Neural progenitor cell (in vitro differentiated cells): ENCODE measurements around the gene PARD3B. TPM values are rescaled to one million over a fixed set of nuclear protein-coding genes. Genes with fewer than 3 reads are reported as not detected.

Experiments used
- DNase-seq: peaks from one replicate; pipeline ENCODE4 v3.0.0-alpha.2; 2016; ENCODE audit warnings: low spot score
- H2AFZ ChIP-seq: fragments of 200-600 bp; sonication (generic); replicated peaks from 2 replicates; pipeline ENCODE4 v1.6.1; 2016; ENCODE audit warnings: antibody characterized with exemption
- H3F3A ChIP-seq: fragments of 200-600 bp; sonication (generic); 2 replicates; pipeline ENCODE4 v1.6.1; 2016; ENCODE audit warnings: antibody characterized with exemption, low read depth
- H3K27ac ChIP-seq: fragments of 200-600 bp; sonication (generic); 2 replicates; pipeline ENCODE4 v1.5.1; 2016; ENCODE audit warnings: mild to moderate bottlenecking
- H3K27me3 ChIP-seq: fragments of 200-600 bp; sonication (generic); 2 replicates; pipeline ENCODE4 v1.6.1; 2016; ENCODE audit warnings: mild to moderate bottlenecking, moderate library complexity
- H3K36me3 ChIP-seq: fragments of 200-600 bp; sonication (generic); 2 replicates; pipeline ENCODE4 v1.5.1; 2016
- H3K4me1 ChIP-seq: fragments of 200-600 bp; sonication (generic); 2 replicates; pipeline ENCODE4 v1.6.1; 2016; ENCODE audit warnings: mixed run types
- H3K4me2 ChIP-seq: fragments of 200-600 bp; sonication (generic); 2 replicates; pipeline ENCODE4 v1.6.1; 2016
- H3K4me3 ChIP-seq: fragments of 200-600 bp; sonication (generic); 2 replicates; pipeline ENCODE4 v1.5.1; 2016
- H3K79me2 ChIP-seq: fragments of 200-600 bp; sonication (generic); 2 replicates; pipeline ENCODE4 v1.6.1; 2016; ENCODE audit warnings: low read depth
- H3K9ac ChIP-seq: fragments of 200-600 bp; sonication (generic); 2 replicates; pipeline ENCODE4 v1.6.1; 2016
- H3K9me3 ChIP-seq: fragments of 200-600 bp; sonication (generic); 2 replicates; pipeline ENCODE4 v1.5.1; 2016; ENCODE audit warnings: low read depth
- H4K20me1 ChIP-seq: fragments of 200-600 bp; sonication (generic); 2 replicates; pipeline ENCODE4 v1.6.1; 2016; ENCODE audit warnings: low read depth
- H3K27ac Mint-ChIP-seq: 3 replicates; pipeline ENCODE4 v1.8.0; 2021; ENCODE audit warnings: mixed read lengths
- H3K27me3 Mint-ChIP-seq: 2 replicates; pipeline ENCODE4 v1.8.0; 2022; ENCODE audit warnings: low read depth, mild to moderate bottlenecking, inconsistent platforms, moderate library complexity, mixed read lengths; ENCODE audit not compliant: insufficient read depth
- H3K36me3 Mint-ChIP-seq: 3 replicates; pipeline ENCODE4 v1.8.0; 2021; ENCODE audit warnings: mixed read lengths
- H3K4me1 Mint-ChIP-seq: 3 replicates; pipeline ENCODE4 v1.8.0; 2021; ENCODE audit warnings: mixed read lengths
- H3K4me3 Mint-ChIP-seq: 3 replicates; pipeline ENCODE4 v1.8.0; 2021; ENCODE audit warnings: mild to moderate bottlenecking, moderate library complexity, mixed read lengths
- H3K9me3 Mint-ChIP-seq: 3 replicates; pipeline ENCODE4 v1.8.0; 2020; ENCODE audit warnings: mixed read lengths
- CTCF ChIP-seq: fragments of 200-600 bp; sonication (generic); IDR thresholded peaks from 2 replicates; pipeline ENCODE4 v1.5.1; 2017; ENCODE audit warnings: antibody characterized with exemption, mild to moderate bottlenecking
- EZH2 ChIP-seq: fragments of 200-600 bp; sonication (generic); IDR thresholded peaks from 2 replicates; pipeline ENCODE4 v1.6.1; 2017; ENCODE audit warnings: antibody characterized with exemption, mild to moderate bottlenecking, moderate library complexity
- EZH2phosphoT487 ChIP-seq: fragments of 200-600 bp; sonication (generic); IDR thresholded peaks from 2 replicates; pipeline ENCODE4 v1.6.1; 2017; ENCODE audit warnings: antibody characterized with exemption
- total RNA-seq: library from RNA; depleted of rRNA; stranded (reverse); fragments of >200 nt; gene quantifications from 2 replicates; pipeline ENCODE4 v1.2.3, GENCODE V29; 2015; ENCODE audit warnings: low replicate concordance

PARD3B gene
- total RNA-seq, 1 donor from 2014 or later: 8.4 TPM

GRCh38 chr2:204824751-204825453 lies 279.6 kb downstream of the PARD3B start:
- H3K4me3 ChIP-seq: no peak overlapping the region
- H3K9me3 Mint-ChIP-seq: peaks cover 11% of the 10 kb centered on the region
- H3K27me3 Mint-ChIP-seq: peaks cover 2% of the 10 kb centered on the region
- DNase-seq: no peak
- no peaks in the 10 kb centered on the region for H3K27me3 ChIP-seq
- TF ChIP-seq EZH2phosphoT487: no peak
- TF ChIP-seq EZH2: no peak
- TF ChIP-seq CTCF: no peak
- no peaks in the 10 kb centered on the region for H3K79me2 ChIP-seq
- H3K36me3 Mint-ChIP-seq: peaks cover 2% of the 10 kb centered on the region
- peaks cover 19% of the 10 kb centered on the region for H3K4me1 Mint-ChIP-seq
- H3K9me3 ChIP-seq: no peaks in the 10 kb centered on the region
- H3K27ac ChIP-seq: no peak overlapping the region
- H4K20me1 ChIP-seq: no peaks in the 10 kb centered on the region
- no peak overlapping the region for H3K9ac ChIP-seq
- H3K27ac Mint-ChIP-seq: no peak overlapping the region
- no peak overlapping the region for H2AFZ ChIP-seq
- no peak overlapping the region for H3K4me2 ChIP-seq
- H3K36me3 ChIP-seq: no peaks in the 10 kb centered on the region
- H3F3A ChIP-seq: no peaks in the 10 kb centered on the region
- H3K4me3 Mint-ChIP-seq: no peak overlapping the region
- no peaks in the 10 kb centered on the region for H3K4me1 ChIP-seq

- no peaks in the 10 kb centered on the region for H3F3A ChIP-seq
- H3K4me3 Mint-ChIP-seq: no peak overlapping the region
Observed at GRCh38 chr2:204825681-204826080, 280.4 kb downstream of the PARD3B start.

GRCh38 chr2:204827701-204828590 lies 282.7 kb downstream of the PARD3B start:
- Histone ChIP-seq H3K27ac (no peak overlapping the region), H3K4me2 (no peak overlapping the region), H3F3A (no peaks in the 10 kb centered on the region), H3K9me3 (no peaks in the 10 kb centered on the region), H3K27me3 (no peaks in the 10 kb centered on the region), H4K20me1 (no peaks in the 10 kb centered on the region), H3K36me3 (no peaks in the 10 kb centered on the region), H2AFZ (no peak overlapping the region), H3K9ac (no peak overlapping the region), H3K79me2 (no peaks in the 10 kb centered on the region), H3K4me3 (no peak overlapping the region), H3K4me1 (no peaks in the 10 kb centered on the region)
- Mint-ChIP-seq H3K9me3 (peaks cover 2% of the 10 kb centered on the region), H3K27me3 (no peaks in the 10 kb centered on the region), H3K4me1 (peaks cover 19% of the 10 kb centered on the region), H3K36me3 (no peaks in the 10 kb centered on the region), H3K27ac (no peak overlapping the region), H3K4me3 (no peak overlapping the region)
- no peak for DNase-seq
- TF ChIP-seq CTCF (no peak), EZH2 (no peak), EZH2phosphoT487 (no peak)

More at GRCh38 chr2:204825681-204826080, 280.4 kb downstream of the PARD3B start:
- no peaks in the 10 kb centered on the region for H3K27me3 ChIP-seq
- DNase-seq: no peak
- Mint-ChIP-seq H3K9me3 (peaks cover 10% of the 10 kb centered on the region), H3K27me3 (peaks cover 2% of the 10 kb centered on the region), H3K4me1 (peaks cover 19% of the 10 kb centered on the region), H3K27ac (no peak overlapping the region), H3K36me3 (peaks cover 2% of the 10 kb centered on the region)
- no peak overlapping the region for H3K4me2 ChIP-seq
- H3K79me2 ChIP-seq: no peaks in the 10 kb centered on the region
- no peak overlapping the region for H2AFZ ChIP-seq
- no peaks in the 10 kb centered on the region for H3K36me3 ChIP-seq
- H3K4me3 ChIP-seq: no peak overlapping the region
- H3K27ac ChIP-seq: no peak overlapping the region
- H3K9me3 ChIP-seq: no peaks in the 10 kb centered on the region
- TF ChIP-seq EZH2phosphoT487 (no peak), EZH2 (no peak), CTCF (no peak)
- no peaks in the 10 kb centered on the region for H3K4me1 ChIP-seq
- H4K20me1 ChIP-seq: no peaks in the 10 kb centered on the region
- H3K9ac ChIP-seq: no peak overlapping the region
